SH-SY5Y (cell line): ENCODE data around the gene RHBDD1.

Experiments used
- GATA2 ChIP-seq: IDR thresholded peaks from 2 replicates; pipeline ENCODE4 v1.6.1; 2011; ENCODE audit warnings: mild to moderate bottlenecking, low read depth, low read length
- GATA3 ChIP-seq: IDR thresholded peaks from 2 replicates; pipeline ENCODE4 v1.6.1; 2011; ENCODE audit warnings: low read depth, mild to moderate bottlenecking, low read length, moderate library complexity

- TF ChIP-seq GATA2 (no peak), GATA3 (no peak)
Measured at GRCh38 chr2:226796012-226796839, 39.6 kb upstream of the RHBDD1 start.
